ENCODE results near the gene ULK1. TPM values are rescaled to one million over a fixed set of nuclear protein-coding genes. Genes with fewer than 3 reads are reported as not detected.

ULK1 gene
- total RNA-seq, 1 donor from 2014 or later, result 4.9 TPM

GRCh38 chr12:131905081-131905629, 10.7 kb downstream of the ULK1 start:
- no peaks in the 10 kb centered on the region for H3K4me1 Mint-ChIP-seq
- Histone ChIP-seq H3K27ac (no peak overlapping the region), H3K4me1 (no peaks in the 10 kb centered on the region), H2AFZ (replicated peaks) (no peak overlapping the region), H4K20me1 (ENCODE audit: low read depth) (peaks cover 73% of the 10 kb centered on the region), H3K79me2 (ENCODE audit: low read depth) (peaks cover 16% of the 10 kb centered on the region), H3K27me3 (no peaks in the 10 kb centered on the region), H3K4me2 (no peak overlapping the region), H3K36me3 (no peaks in the 10 kb centered on the region), H3K9ac (no peak overlapping the region), H3K4me3 (no peak overlapping the region), H3K9me3 (ENCODE audit: low read depth) (no peaks in the 10 kb centered on the region), H3F3A (ENCODE audit: low read depth) (no peaks in the 10 kb centered on the region)
- H3K27me3 Mint-ChIP-seq (ENCODE audit: insufficient read depth, low read depth), result peaks cover 2% of the 10 kb centered on the region
- no peak overlapping the region for H3K27ac Mint-ChIP-seq
- DNase-seq (ENCODE audit: low spot score), result no peak
- no peak for TF ChIP-seq EZH2 (IDR thresholded peaks at IDR 0.05)
- TF ChIP-seq CTCF (IDR thresholded peaks at IDR 0.05), result no peak
- no peak for TF ChIP-seq EZH2phosphoT487 (IDR thresholded peaks at IDR 0.05)
- peaks cover 4% of the 10 kb centered on the region for H3K36me3 Mint-ChIP-seq
- H3K9me3 Mint-ChIP-seq, result no peaks in the 10 kb centered on the region
- no peak overlapping the region for H3K4me3 Mint-ChIP-seq

DNA sequence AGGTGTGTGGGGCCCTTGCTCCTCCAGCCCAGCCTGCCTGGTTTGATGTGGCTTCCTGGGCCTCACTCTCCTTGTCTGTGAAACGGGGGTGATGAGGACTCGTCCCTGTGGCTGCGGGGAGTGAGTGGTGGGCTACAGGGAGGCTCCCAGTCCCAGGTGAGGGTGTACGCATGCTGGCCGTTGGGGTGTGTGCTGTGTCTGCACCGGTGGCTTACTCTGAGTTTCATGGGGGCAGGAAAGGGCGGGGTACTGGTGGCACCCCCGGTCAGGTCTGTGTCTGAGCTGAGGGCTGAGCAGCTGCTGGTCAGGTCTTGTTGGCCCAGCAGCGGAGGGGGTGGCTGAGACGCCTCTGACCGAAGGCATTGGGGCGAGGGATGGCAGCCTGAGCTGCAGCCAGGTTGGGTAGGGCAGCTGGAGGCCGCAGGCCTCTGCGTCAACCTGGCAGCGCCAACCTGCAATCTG, 11.2 kb downstream of the ULK1 start:
- Histone ChIP-seq H3K4me1 (no peaks in the 10 kb centered on the region), H3K4me2 (no peak overlapping the region), H3K9me3 (ENCODE audit: low read depth) (no peaks in the 10 kb centered on the region), H3K36me3 (no peaks in the 10 kb centered on the region), H2AFZ (replicated peaks) (no peak overlapping the region), H3F3A (ENCODE audit: low read depth) (no peaks in the 10 kb centered on the region), H4K20me1 (ENCODE audit: low read depth) (peaks cover 68% of the 10 kb centered on the region), H3K27ac (no peak overlapping the region), H3K9ac (no peak overlapping the region), H3K79me2 (ENCODE audit: low read depth) (peaks cover 16% of the 10 kb centered on the region), H3K27me3 (no peaks in the 10 kb centered on the region), H3K4me3 (no peak overlapping the region)
- peaks cover 2% of the 10 kb centered on the region for H3K27me3 Mint-ChIP-seq (ENCODE audit: insufficient read depth, low read depth)
- TF ChIP-seq EZH2 (IDR thresholded peaks at IDR 0.05) (no peak), CTCF (IDR thresholded peaks at IDR 0.05) (no peak), EZH2phosphoT487 (IDR thresholded peaks at IDR 0.05) (no peak)
- no peak for DNase-seq (ENCODE audit: low spot score)
- H3K27ac Mint-ChIP-seq, result no peak overlapping the region
- H3K36me3 Mint-ChIP-seq, result peaks cover 3% of the 10 kb centered on the region
- H3K4me1 Mint-ChIP-seq, result no peaks in the 10 kb centered on the region
- no peak overlapping the region for H3K4me3 Mint-ChIP-seq
- H3K9me3 Mint-ChIP-seq, result no peaks in the 10 kb centered on the region

DNA sequence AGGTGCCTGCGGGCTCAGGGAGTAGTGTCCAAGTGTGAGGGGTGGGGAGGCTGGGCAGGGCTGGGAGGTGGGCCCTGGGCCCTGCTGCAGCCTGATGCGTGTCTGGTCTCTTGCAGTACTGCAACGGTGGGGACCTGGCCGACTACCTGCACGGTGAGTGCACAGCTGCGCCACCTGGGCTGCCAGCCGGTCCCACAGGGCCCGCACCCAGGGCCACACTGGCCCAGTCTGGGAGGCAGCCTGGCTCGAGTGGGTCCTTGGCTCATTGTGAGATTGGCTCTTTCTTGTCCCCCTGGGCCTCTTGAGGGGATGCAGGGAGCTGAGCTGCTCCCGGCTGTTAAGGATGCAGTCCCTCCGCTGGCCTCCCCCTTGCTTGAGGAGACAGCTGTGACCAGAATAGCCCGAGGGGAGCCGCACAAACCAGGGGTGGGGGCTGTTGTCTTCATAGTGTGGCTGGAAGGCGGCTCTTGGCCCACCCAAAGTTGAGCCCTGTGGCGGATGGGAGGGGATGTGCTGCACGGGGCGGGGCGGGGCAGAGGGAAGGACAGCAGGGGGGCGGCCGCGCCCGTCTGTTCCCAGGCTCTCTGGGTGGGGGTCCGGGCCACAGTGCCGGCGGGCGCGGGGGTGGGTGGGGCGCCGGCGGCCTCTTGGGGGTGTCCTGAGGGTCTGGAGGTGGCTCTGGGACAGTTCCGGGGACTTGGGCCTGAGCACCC, 13.1 kb downstream of the ULK1 start:
- Histone ChIP-seq H3K27me3 (no peaks in the 10 kb centered on the region), H3K4me1 (no peaks in the 10 kb centered on the region), H3K9ac (no peak overlapping the region), H3K9me3 (ENCODE audit: low read depth) (no peaks in the 10 kb centered on the region), H3K27ac (no peak overlapping the region), H3K4me2 (no peak overlapping the region), H3K36me3 (no peaks in the 10 kb centered on the region), H3K4me3 (no peak overlapping the region), H2AFZ (replicated peaks) (no peak overlapping the region), H3K79me2 (ENCODE audit: low read depth) (peaks cover 3% of the 10 kb centered on the region), H4K20me1 (ENCODE audit: low read depth) (peaks cover 53% of the 10 kb centered on the region), H3F3A (ENCODE audit: low read depth) (no peaks in the 10 kb centered on the region)
- Mint-ChIP-seq H3K27me3 (ENCODE audit: insufficient read depth, low read depth) (peaks cover 3% of the 10 kb centered on the region), H3K27ac (no peak overlapping the region), H3K36me3 (peaks cover 3% of the 10 kb centered on the region), H3K4me1 (no peaks in the 10 kb centered on the region), H3K4me3 (no peak overlapping the region), H3K9me3 (no peaks in the 10 kb centered on the region)
- TF ChIP-seq CTCF (IDR thresholded peaks at IDR 0.05), result no peak
- TF ChIP-seq EZH2 (IDR thresholded peaks at IDR 0.05), result no peak
- TF ChIP-seq EZH2phosphoT487 (IDR thresholded peaks at IDR 0.05), result no peak
- no peak for DNase-seq (ENCODE audit: low spot score)
